Stimulated activated CD8-positive, alpha-beta memory T cell treated with anti-CD3 and anti-CD28 coated beads, Interleukin-7, amount 100 ng/mL, for 4 hours (primary cell): ENCODE data around the gene WFIKKN2.

Source experiments
- DNase-seq, 2 donors: peaks; one replicate each; pipeline ENCODE4 v3.0.0-alpha.2; 2020; ENCODE audit warnings: low read depth in 2 of 2

The WFIKKN2 gene

GRCh38 chr17:50834429-50835300, 721 bp upstream of the WFIKKN2 start:
- no peak for DNase-seq

- DNase-seq = no peak
Observed at GRCh38 chr17:50836826-50837225, 1.4 kb downstream of the WFIKKN2 start.

- DNase-seq = no peak
Observed at GRCh38 chr17:50837286-50837979, 2.0 kb downstream of the WFIKKN2 start.

GRCh38 chr17:50837980-50838954, 2.9 kb downstream of the WFIKKN2 start:
- no peak for DNase-seq

GRCh38 chr17:50839591-50840310, 4.4 kb downstream of the WFIKKN2 start:
- DNase-seq = no peak

GRCh38 chr17:50840311-50840851, 5.0 kb downstream of the WFIKKN2 start:
- no peak for DNase-seq

- no peak for DNase-seq
Observed at GRCh38 chr17:50841277-50841948, 6.0 kb downstream of the WFIKKN2 start.

GRCh38 chr17:50841949-50842354, 6.6 kb downstream of the WFIKKN2 start:
- DNase-seq = no peak

- no peak for DNase-seq
Observed at GRCh38 chr17:50842506-50843149, 7.2 kb downstream of the WFIKKN2 start.

- no peak for DNase-seq
Observed at GRCh38 chr17:50843150-50843905, 7.9 kb downstream of the WFIKKN2 start.

GRCh38 chr17:50844117-50844700, 8.8 kb downstream of the WFIKKN2 start:
- no peak for DNase-seq

GRCh38 chr17:50845240-50846147, 10.1 kb downstream of the WFIKKN2 start:
- DNase-seq = no peak

GRCh38 chr17:50847566-50847965, 12.2 kb downstream of the WFIKKN2 start:
- DNase-seq = no peak

- DNase-seq = no peak
Observed at GRCh38 chr17:50848039-50848438, 12.7 kb downstream of the WFIKKN2 start.

- DNase-seq = no peak
Observed at GRCh38 chr17:50848711-50849110, 13.3 kb downstream of the WFIKKN2 start.

- DNase-seq = no peak
Observed at GRCh38 chr17:50850640-50851039, 15.3 kb downstream of the WFIKKN2 start.

- no peak for DNase-seq
Observed at GRCh38 chr17:50853015-50853615, 17.7 kb downstream of the WFIKKN2 start.
